Measurements from ENCODE around the gene CTBP1. TPM values are rescaled to one million over a fixed set of nuclear protein-coding genes. Genes with fewer than 3 reads are reported as not detected.
A peak's percentile ranks its signal among the peaks of the same experiment; 100 is the strongest.

The CTBP1 gene
- total and polyA plus RNA-seq, 9 of the 15 experiments (the other 6 are each of a cell fraction or from before 2014, with no cell fraction given) = 14.5 to 162 (median 68.2) TPM

DNA sequence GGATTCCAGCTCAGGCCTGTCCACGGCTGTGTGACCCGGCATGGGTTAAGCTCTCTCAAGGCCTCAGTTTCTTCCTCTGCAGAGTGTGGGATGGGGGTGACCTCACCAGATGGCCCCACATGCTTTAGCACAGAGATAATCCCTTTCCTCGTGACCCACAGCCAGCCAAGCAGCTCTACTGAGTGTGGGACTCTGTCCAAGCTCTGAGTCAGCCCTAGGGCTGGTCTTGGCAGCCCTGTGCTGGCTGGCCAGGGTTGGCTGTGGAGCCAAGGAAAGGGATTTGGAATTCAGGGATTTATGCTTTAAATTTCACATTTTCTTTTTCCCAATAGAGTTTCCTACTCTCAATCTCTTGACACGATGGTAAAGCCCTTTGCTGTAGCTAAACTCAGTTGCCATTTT is 56.8 kb downstream of the CTBP1 start (continued):
- TF ChIP-seq, protein P1, sequence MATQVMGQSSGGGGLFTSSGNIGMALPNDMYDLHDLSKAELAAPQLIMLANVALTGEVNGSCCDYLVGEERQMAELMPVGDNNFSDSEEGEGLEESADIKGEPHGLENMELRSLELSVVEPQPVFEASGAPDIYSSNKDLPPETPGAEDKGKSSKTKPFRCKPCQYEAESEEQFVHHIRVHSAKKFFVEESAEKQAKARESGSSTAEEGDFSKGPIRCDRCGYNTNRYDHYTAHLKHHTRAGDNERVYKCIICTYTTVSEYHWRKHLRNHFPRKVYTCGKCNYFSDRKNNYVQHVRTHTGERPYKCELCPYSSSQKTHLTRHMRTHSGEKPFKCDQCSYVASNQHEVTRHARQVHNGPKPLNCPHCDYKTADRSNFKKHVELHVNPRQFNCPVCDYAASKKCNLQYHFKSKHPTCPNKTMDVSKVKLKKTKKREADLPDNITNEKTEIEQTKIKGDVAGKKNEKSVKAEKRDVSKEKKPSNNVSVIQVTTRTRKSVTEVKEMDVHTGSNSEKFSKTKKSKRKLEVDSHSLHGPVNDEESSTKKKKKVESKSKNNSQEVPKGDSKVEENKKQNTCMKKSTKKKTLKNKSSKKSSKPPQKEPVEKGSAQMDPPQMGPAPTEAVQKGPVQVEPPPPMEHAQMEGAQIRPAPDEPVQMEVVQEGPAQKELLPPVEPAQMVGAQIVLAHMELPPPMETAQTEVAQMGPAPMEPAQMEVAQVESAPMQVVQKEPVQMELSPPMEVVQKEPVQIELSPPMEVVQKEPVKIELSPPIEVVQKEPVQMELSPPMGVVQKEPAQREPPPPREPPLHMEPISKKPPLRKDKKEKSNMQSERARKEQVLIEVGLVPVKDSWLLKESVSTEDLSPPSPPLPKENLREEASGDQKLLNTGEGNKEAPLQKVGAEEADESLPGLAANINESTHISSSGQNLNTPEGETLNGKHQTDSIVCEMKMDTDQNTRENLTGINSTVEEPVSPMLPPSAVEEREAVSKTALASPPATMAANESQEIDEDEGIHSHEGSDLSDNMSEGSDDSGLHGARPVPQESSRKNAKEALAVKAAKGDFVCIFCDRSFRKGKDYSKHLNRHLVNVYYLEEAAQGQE (IDR thresholded peaks at IDR 0.05; ENCODE audit: borderline replicate concordance) = peak; percentile 88
- TF ChIP-seq, protein P1 (CRISPR knock-in tag; IDR thresholded peaks at IDR 0.05; ENCODE audit: low read depth) = no peak
- TF ChIP-seq TAF9B (IDR thresholded peaks at IDR 0.05; ENCODE audit: partially characterized antibody) = no peak
- TF ChIP-seq TBP (optimal IDR thresholded peaks at IDR 0.05; ENCODE audit: low read depth, low read length) = no peak
- TF ChIP-seq RHOXF2B (CRISPR knock-in tag; conservative IDR thresholded peaks at IDR 0.05) = no peak
- TF ChIP-seq SMARCA4 (IDR thresholded peaks at IDR 0.05) = peak; percentile 48; the same call in 1 of the 2 replicates
- no peak for TF ChIP-seq SPI1 (IDR thresholded peaks at IDR 0.05; ENCODE audit: borderline replicate concordance, low read depth, low read length)
- no peak for TF ChIP-seq ETV5 (CRISPR knock-in tag; IDR thresholded peaks at IDR 0.05; ENCODE audit: low read depth)
- TF ChIP-seq ZNF24 (IDR thresholded peaks at IDR 0.05) = no peak
- TF ChIP-seq ATF7 (IDR thresholded peaks at IDR 0.05) = peak; percentile 62; the same call in 1 of the 2 replicates
- peak; percentile 47 for TF ChIP-seq ZFP36 (IDR thresholded peaks at IDR 0.05; ENCODE audit: low read depth, low read length, partially characterized antibody)
- TF ChIP-seq, protein P2, sequence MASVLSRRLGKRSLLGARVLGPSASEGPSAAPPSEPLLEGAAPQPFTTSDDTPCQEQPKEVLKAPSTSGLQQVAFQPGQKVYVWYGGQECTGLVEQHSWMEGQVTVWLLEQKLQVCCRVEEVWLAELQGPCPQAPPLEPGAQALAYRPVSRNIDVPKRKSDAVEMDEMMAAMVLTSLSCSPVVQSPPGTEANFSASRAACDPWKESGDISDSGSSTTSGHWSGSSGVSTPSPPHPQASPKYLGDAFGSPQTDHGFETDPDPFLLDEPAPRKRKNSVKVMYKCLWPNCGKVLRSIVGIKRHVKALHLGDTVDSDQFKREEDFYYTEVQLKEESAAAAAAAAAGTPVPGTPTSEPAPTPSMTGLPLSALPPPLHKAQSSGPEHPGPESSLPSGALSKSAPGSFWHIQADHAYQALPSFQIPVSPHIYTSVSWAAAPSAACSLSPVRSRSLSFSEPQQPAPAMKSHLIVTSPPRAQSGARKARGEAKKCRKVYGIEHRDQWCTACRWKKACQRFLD (CRISPR knock-in tag; IDR thresholded peaks at IDR 0.05) = no peak
- peak; percentile 71 for TF ChIP-seq BHLHE40 (IDR thresholded peaks at IDR 0.05; ENCODE audit: low read length)
- peak; percentile 76 for TF ChIP-seq JUN (IDR thresholded peaks at IDR 0.05; ENCODE audit: borderline replicate concordance, low read depth, low read length)
- no peak for TF ChIP-seq JUN (CRISPR knock-in tag; IDR thresholded peaks at IDR 0.05; ENCODE audit: borderline replicate concordance)
- TF ChIP-seq U2AF2 (optimal IDR thresholded peaks at IDR 0.05; ENCODE audit: low read depth, low read length) = no peak
- no peak for TF ChIP-seq EP400 (IDR thresholded peaks at IDR 0.05)
- no peak for TF ChIP-seq NR2C2 (CRISPR knock-in tag; IDR thresholded peaks at IDR 0.05)
- 0 out of 2 replicates have a peak, but pooled peaks have one; percentile 18 for TF ChIP-seq NR2C2 (tag; IDR thresholded peaks at IDR 0.05)
- no peak for TF ChIP-seq ZNF436 (CRISPR knock-in tag; IDR thresholded peaks at IDR 0.05)
- no peak for TF ChIP-seq MBD2 (IDR thresholded peaks at IDR 0.05; ENCODE audit: borderline replicate concordance, low read depth)
- TF ChIP-seq BCOR (IDR thresholded peaks at IDR 0.05) = peak; percentile 43; the same call in 1 of the 2 replicates

All from K562 (cell line).